PC-9 (cell line): Measurements from ENCODE around the gene MYO1E. TPM values are rescaled to one million over a fixed set of nuclear protein-coding genes. Genes with fewer than 3 reads are reported as not detected.

Experiments
- BruUV-seq: library from RNA; stranded (reverse); fragments of 400-500 nt; replicated peaks from 2 replicates; lab custom pipeline; 2021; lab: Mats Ljungman, UMichigan
- CTCF ChIA-PET: fragments of 300-600 bp; sonication (Branson Sonifier 250); formaldehyde crosslinking; loops from one replicate; lab custom pipeline; 2022; ENCODE audit warnings: antibody characterized with exemption; lab: Charles Lee
- POLR2A ChIA-PET: fragments of 300-600 bp; sonication (Branson Sonifier 250); formaldehyde crosslinking; loops from one replicate; lab custom pipeline; 2022; ENCODE audit warnings: antibody characterized with exemption; ENCODE audit not compliant: unreplicated experiment; lab: Charles Lee
- DNase-seq, 2 experiments: peaks; one replicate each; pipeline versions ENCODE4 v3.0.0 to v3.0.0-alpha.2; 2015 to 2022; ENCODE audit warnings: mixed read lengths in 1 of 2
- H2AFZ ChIP-seq: fragments of 200-600 bp; sonication (generic); 2 replicates; pipeline ENCODE4 v1.8.1; 2017; ENCODE audit warnings: antibody characterized with exemption
- H3F3A ChIP-seq: fragments of 200-600 bp; sonication (generic); 2 replicates; pipeline ENCODE4 v1.8.1; 2017; ENCODE audit warnings: antibody characterized with exemption, mild to moderate bottlenecking, low read depth; ENCODE audit not compliant: insufficient read depth
- H3K27ac ChIP-seq: fragments of 200-600 bp; sonication (generic); 2 replicates; pipeline ENCODE4 v1.6.1; 2016; ENCODE audit warnings: mixed run types
- H3K27me3 ChIP-seq: fragments of 200-600 bp; sonication (generic); 2 replicates; pipeline ENCODE4 v1.6.1; 2016; ENCODE audit warnings: low read depth, mixed run types; ENCODE audit not compliant: insufficient read depth
- H3K36me3 ChIP-seq: fragments of 200-600 bp; sonication (generic); 2 replicates; pipeline ENCODE4 v1.6.1; 2016; ENCODE audit warnings: low read depth, mixed run types
- H3K4me1 ChIP-seq: fragments of 200-600 bp; sonication (generic); replicated peaks from 2 replicates; pipeline ENCODE4 v1.6.1; 2016; ENCODE audit warnings: mixed run types; ENCODE audit not compliant: insufficient read depth
- H3K4me2 ChIP-seq: fragments of 200-600 bp; sonication (generic); 2 replicates; pipeline ENCODE4 v1.6.1; 2017; ENCODE audit warnings: mixed run types
- H3K4me3 ChIP-seq: fragments of 200-600 bp; sonication (generic); 2 replicates; pipeline ENCODE4 v1.6.1; 2016; ENCODE audit warnings: mixed run types
- H3K79me2 ChIP-seq: fragments of 200-600 bp; sonication (generic); 2 replicates; pipeline ENCODE4 v1.6.1; 2017; ENCODE audit warnings: low read depth, mixed run types
- H3K9me2 ChIP-seq: fragments of 200-600 bp; sonication (generic); 2 replicates; pipeline ENCODE4 v1.8.1; 2017; ENCODE audit warnings: mild to moderate bottlenecking; ENCODE audit not compliant: insufficient read depth
- H3K9me3 ChIP-seq: fragments of 200-600 bp; sonication (generic); 2 replicates; pipeline ENCODE4 v1.8.1; 2016; ENCODE audit warnings: low read depth; ENCODE audit not compliant: insufficient read depth
- H4K20me1 ChIP-seq: fragments of 200-600 bp; sonication (generic); 2 replicates; pipeline ENCODE4 v1.8.1; 2017; ENCODE audit not compliant: insufficient read depth
- CTCF ChIP-seq: fragments of 200-600 bp; sonication (generic); conservative IDR thresholded peaks from 2 replicates; pipeline ENCODE4 v1.6.1; 2017; ENCODE audit warnings: mixed run types, antibody characterized with exemption, mild to moderate bottlenecking, moderate library complexity
- EZH2 ChIP-seq: fragments of 200-600 bp; sonication (generic); IDR thresholded peaks from 2 replicates; pipeline ENCODE4 v1.8.0; 2017; ENCODE audit warnings: antibody characterized with exemption, low read depth
- intact Hi-C: fragments of 100-400 bp; cut with micrococcal nuclease; formaldehyde crosslinking; loops from one replicate; pipeline ENCODE4 v1.10.0; 2022; ENCODE audit not compliant: unreplicated experiment
- total RNA-seq: library from RNA; stranded (reverse); gene quantifications from 2 replicates; pipeline ENCODE4 v1.2.3, GENCODE V29; 2021

Gene MYO1E
- total RNA-seq, 1 experiment from 2014 or later = 156 TPM

- Histone ChIP-seq H3K4me1 (peaks cover 20% of the 10 kb centered on the region), H3K79me2 (peaks cover 4% of the 10 kb centered on the region), H4K20me1 (no peaks in the 10 kb centered on the region), H3K9me2 (no peaks in the 10 kb centered on the region), H3K27me3 (no peaks in the 10 kb centered on the region), H3K9me3 (no peaks in the 10 kb centered on the region), H3K36me3 (no peaks in the 10 kb centered on the region), H2AFZ (no peak overlapping the region), H3K4me3 (no peak overlapping the region), H3F3A (peaks cover 10% of the 10 kb centered on the region; the same call in 1 of the 2 replicates), H3K4me2 (no peak overlapping the region), H3K27ac (no peak overlapping the region)
- intact Hi-C loops = loop anchor here (10.0 kb wide), 1 partner anchor 855 kb away; no protein-coding TSS in a partner anchor
- no peak for TF ChIP-seq EZH2
- no peak for TF ChIP-seq CTCF
- ChIA-PET POLR2A (no interaction called here), CTCF (no interaction called here)
- DNase-seq = no peak
- no TSS peak for BruUV-seq
These were observed 6.9 kb upstream of the MYO1E start for GRCh38 chr15:59379531-59379930.

GRCh38 chr15:59378855-59379254 lies 6.2 kb upstream of the MYO1E start:
- H2AFZ ChIP-seq = no peak overlapping the region
- H3K4me3 ChIP-seq = no peak overlapping the region
- H3K4me1 ChIP-seq = peaks cover 26% of the 10 kb centered on the region
- H3K4me2 ChIP-seq = no peak overlapping the region
- ChIA-PET CTCF (no interaction called here), POLR2A (interaction anchor here (0.6 kb wide), 1 partner anchor 180 kb away, joined by 4 read pairs; no protein-coding TSS in a partner anchor)
- no peaks in the 10 kb centered on the region for H3K9me2 ChIP-seq
- TF ChIP-seq CTCF = no peak
- no peak for TF ChIP-seq EZH2
- peaks cover 10% of the 10 kb centered on the region; the same call in 1 of the 2 replicates for H3F3A ChIP-seq
- peaks cover 10% of the 10 kb centered on the region for H3K79me2 ChIP-seq
- H3K27me3 ChIP-seq = no peaks in the 10 kb centered on the region
- no peak overlapping the region for H3K27ac ChIP-seq
- no peaks in the 10 kb centered on the region for H4K20me1 ChIP-seq
- intact Hi-C loops = loop anchor here (10.0 kb wide), 1 partner anchor 854 kb away; no protein-coding TSS in a partner anchor
- no peaks in the 10 kb centered on the region for H3K9me3 ChIP-seq
- no peaks in the 10 kb centered on the region for H3K36me3 ChIP-seq
- no TSS peak for BruUV-seq
- DNase-seq = no peak

GRCh38 chr15:59377924-59378323 lies 5.3 kb upstream of the MYO1E start:
- no TSS peak for BruUV-seq
- peaks cover 26% of the 10 kb centered on the region for H3K4me1 ChIP-seq
- ChIA-PET POLR2A (interaction anchor here (0.6 kb wide), 2 partner anchors 83 to 208 kb away, joined by 3 to 6 read pairs; no protein-coding TSS in a partner anchor), CTCF (no interaction called here)
- TF ChIP-seq EZH2 (no peak), CTCF (no peak)
- no peak overlapping the region for H3K27ac ChIP-seq
- peaks cover 10% of the 10 kb centered on the region; the same call in 1 of the 2 replicates for H3F3A ChIP-seq
- no peak overlapping the region for H3K4me2 ChIP-seq
- H3K4me3 ChIP-seq = no peak overlapping the region
- DNase-seq = no peak
- no peaks in the 10 kb centered on the region for H3K9me2 ChIP-seq
- intact Hi-C loops = loop anchor here (10.0 kb wide), 1 partner anchor 853 kb away; no protein-coding TSS in a partner anchor
- H3K79me2 ChIP-seq = peaks cover 14% of the 10 kb centered on the region
- no peaks in the 10 kb centered on the region for H3K36me3 ChIP-seq
- no peaks in the 10 kb centered on the region for H4K20me1 ChIP-seq
- H3K9me3 ChIP-seq = no peaks in the 10 kb centered on the region
- H2AFZ ChIP-seq = no peak overlapping the region
- H3K27me3 ChIP-seq = no peaks in the 10 kb centered on the region
